ENCODE measurements around the gene ATXN7L1.

ATXN7L1 gene

DNA sequence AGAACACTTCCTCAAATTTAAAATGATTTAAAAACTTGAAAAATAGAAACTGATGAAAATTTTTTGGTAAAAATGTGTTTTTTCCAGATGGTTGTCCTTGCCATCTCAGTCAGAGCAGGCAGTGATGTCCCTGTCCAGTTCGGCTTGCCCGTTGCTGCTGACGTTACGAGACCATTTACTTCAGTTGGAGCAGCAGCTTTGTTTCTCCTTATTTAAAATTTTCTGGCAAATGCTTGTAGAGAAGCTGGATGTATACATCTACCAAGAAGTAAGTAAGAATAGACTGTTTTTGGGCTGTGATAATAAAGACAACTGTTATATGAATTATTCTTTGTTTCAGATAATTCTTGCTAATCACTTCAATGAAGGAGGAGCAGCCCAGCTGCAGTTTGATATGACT lies 311.2 kb downstream of the ATXN7L1 start:
- no peak for DNase-seq

DNA sequence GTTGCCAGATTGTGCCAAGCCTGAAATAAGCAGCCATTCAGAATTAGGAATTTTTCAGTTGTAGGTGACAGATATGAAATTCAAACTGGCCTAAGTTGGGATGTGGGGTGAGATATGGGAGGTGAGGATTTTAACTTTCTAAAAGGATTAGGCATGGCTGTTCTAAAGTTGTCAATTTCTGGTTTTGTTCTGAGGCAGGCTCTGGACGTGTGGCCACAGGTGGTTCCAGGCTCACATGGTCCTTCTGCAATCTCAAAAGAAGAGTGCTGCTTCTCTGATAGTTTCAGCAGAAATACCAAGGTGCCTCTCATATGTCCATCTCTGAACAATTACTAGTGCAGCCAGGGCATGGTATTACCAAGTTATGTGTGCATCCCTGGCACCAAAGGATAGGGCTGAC lies 316.5 kb downstream of the ATXN7L1 start:
- no peak for DNase-seq

All from activated naive CD4-positive, alpha-beta T cell treated with anti-CD3 and anti-CD28 coated beads, Interleukin-2, amount 50 U/mL, for 16 hours (primary cell).